GM19324 (cell line): ENCODE results near the gene OS9.
"Not testable (repeated sequence)": the region's sequence is repeated elsewhere in the genome, so short reads cannot be mapped to it uniquely, and the experiment has no call there.

ENCODE experiments used
- ATAC-seq: cut with Tn5 transposase; IDR thresholded peaks from one replicate; pipeline ENCODE4 v1.9.1; 2021; ENCODE audit warnings: mild to moderate bottlenecking, moderate library complexity; ENCODE audit not compliant: unreplicated experiment, low FRiP score

The OS9 gene, protein sequence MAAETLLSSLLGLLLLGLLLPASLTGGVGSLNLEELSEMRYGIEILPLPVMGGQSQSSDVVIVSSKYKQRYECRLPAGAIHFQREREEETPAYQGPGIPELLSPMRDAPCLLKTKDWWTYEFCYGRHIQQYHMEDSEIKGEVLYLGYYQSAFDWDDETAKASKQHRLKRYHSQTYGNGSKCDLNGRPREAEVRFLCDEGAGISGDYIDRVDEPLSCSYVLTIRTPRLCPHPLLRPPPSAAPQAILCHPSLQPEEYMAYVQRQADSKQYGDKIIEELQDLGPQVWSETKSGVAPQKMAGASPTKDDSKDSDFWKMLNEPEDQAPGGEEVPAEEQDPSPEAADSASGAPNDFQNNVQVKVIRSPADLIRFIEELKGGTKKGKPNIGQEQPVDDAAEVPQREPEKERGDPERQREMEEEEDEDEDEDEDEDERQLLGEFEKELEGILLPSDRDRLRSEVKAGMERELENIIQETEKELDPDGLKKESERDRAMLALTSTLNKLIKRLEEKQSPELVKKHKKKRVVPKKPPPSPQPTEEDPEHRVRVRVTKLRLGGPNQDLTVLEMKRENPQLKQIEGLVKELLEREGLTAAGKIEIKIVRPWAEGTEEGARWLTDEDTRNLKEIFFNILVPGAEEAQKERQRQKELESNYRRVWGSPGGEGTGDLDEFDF

DNA sequence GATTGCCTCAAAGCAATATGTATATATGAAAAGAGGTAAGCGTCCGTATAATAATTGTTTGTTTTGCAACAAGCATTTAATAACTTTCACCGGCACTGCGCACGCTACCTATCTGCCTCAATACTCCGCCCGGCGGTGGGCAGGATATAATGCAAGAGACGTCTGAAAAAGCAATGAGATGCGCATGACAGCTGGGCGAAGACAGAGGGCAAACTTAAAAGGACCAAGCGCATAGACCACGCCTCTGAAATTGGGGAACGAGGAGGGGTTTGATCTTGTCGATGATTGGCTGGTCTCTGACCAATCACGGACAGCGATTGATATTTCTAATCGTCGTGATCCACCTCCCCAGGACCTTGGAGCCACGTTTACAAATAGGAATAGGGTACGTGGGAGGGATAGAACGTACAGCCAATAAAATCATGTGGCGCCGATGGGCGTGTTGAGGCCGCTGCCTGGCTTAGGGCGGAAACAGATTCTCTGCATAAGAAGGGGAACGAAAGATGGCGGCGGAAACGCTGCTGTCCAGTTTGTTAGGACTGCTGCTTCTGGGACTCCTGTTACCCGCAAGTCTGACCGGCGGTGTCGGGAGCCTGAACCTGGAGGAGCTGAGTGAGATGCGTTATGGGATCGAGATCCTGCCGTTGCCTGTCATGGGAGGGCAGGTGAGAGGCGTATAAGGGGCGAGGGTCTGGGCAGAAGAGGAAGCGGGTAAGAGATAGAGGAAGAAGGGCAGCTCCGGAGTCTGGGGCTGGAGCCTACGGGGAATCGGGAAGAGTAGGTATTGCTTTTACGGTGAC is at the start of gene OS9:
Gene OS9 (plus strand): TSS at position 474 of the 800 bp plus-strand sequence. CDS start 30 bp downstream, at position 504.
- ATAC-seq = peak; percentile 97

- not testable (repeated sequence) for ATAC-seq
Observed at GRCh38 chr12:57645990-57646658, 47.8 kb upstream of the OS9 start.

DNA sequence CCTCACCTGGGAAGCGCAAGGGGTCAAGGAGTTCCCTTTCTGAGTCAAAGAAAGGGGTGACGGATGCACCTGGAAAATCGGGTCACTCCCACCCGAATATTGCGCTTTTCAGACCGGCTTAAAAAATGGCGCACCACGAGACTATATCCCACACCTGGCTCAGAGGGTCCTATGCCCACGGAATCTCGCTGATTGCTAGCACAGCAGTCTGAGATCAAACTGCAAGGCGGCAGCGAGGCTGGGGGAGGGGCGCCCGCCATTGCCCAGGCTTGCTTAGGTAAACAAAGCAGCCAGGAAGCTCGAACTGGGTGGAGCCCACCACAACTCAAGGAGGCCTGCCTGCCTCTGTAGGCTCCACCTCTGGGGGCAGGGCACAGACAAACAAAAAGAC is 47.3 kb upstream of the OS9 start:
- not testable (repeated sequence) for ATAC-seq

DNA sequence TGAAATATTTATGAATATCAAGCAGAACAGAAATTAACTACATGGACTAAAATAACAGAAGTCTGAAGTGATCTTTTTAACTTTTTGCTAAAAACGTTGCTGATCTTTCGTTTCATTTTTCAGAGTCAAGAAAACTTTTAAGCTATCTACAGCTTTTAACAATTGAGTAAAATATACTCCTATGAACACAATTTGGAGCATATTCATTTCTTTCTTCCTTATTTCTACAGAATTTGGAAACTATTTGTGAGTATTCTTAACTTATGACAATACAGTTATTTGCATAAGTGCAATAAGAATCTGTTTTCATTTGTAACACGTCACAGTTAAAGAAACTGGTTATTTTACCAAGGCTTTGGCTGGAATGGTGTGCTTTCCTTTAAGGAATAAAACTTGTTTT is 39.9 kb upstream of the OS9 start:
- no peak for ATAC-seq

DNA sequence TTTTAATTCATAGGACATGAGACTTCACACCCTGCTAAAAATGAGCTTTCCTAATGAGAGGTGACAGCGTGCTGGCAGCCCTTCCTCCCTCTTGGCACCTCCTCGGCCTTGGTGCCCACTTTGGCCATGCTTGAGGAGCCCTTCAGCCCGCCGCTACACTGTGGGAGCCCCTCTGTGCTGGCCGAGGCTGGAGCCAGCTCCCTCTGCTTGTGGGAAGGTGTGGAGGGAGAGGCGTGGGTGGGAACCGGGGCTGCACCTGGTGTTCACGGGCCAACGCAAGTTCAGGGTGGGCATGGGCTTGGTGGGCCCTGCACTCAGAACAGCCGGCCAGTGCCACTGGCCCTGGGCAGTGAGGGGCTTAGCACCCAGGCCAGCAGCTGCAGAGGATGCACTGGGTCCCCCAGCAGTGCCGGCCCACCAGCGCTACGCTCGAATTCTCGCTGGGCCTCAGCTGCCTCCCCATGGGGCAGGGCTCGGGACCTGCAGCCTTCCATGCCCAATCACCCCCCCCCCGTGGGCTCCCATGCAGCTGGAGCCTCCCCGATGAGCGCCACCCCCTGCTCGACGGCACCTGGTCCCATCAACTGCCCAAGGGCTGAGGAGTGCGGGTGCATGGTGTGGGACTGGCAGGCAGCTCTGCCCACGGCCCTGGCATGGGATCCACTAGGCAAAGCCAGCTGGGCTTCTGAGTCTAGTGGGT is 38.2 kb upstream of the OS9 start:
- ATAC-seq = no peak

GRCh38 chr12:57656408-57656807 is 37.5 kb upstream of the OS9 start:
- ATAC-seq = not testable (repeated sequence)

- no peak for ATAC-seq
Observed at GRCh38 chr12:57657744-57658143, 36.2 kb upstream of the OS9 start.

DNA sequence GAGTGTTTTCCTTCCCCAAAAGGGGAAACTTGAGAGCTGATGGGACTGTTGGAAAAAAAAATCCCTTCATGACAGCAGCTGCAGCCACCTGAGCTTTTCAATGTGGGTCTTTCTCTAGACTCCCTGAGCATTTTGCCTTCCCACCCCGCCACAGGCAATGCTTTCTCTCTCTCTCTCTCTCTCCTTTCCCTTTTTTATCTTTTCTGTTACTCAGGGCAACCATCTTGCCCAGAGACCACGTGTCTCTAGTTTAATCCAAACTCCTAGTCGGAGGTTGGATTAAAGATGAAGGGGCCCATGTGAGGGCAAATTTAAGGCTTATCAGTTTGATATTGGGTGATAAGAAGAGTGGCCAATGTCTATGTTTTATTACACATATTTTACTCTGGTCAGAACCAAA is 35.0 kb upstream of the OS9 start:
- no peak for ATAC-seq

GRCh38 chr12:57661376-57661775 is 32.6 kb upstream of the OS9 start:
- no peak for ATAC-seq

- not testable (repeated sequence) for ATAC-seq
Observed at GRCh38 chr12:57665066-57665820, 28.7 kb upstream of the OS9 start.

GRCh38 chr12:57666897-57667296 is 27.0 kb upstream of the OS9 start:
- ATAC-seq = no peak

DNA sequence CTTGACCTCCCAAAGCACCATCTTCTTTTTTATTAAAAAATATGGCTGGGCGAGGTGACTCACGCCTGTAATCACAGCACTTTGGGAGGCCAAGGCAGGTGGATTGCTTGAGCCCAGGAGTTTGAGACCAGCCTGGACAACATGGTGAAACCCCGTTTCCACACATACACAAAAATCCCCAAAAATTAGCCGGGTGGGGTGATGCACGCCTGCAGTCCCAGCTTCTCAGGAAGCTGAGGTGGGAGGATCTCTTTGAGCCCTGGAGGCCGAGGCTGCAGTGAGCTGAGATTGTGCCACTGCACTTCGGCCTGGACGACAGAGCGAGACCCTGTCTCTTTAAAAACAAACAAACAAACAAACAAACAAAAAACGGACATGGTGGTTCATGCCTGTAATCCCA is 24.2 kb upstream of the OS9 start:
- not testable (repeated sequence) for ATAC-seq

DNA sequence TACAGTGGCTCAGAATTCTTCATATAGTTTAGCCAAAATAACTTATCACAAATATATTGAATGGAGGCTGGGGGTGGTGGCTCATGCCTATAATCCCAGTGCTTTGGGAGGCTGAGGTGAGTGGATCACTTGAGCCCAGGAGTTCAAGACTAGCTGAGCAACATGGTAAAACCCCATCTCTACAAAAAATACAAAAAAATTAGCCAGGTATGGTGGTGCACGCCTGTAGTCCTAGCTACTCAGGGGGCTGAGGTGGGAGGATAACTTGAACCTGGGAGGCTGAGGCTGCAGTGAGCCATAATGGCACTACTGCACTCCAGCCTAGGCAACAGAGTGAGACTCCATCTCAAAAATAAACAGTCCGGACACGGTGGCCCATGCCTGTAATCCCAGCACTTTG is 22.1 kb upstream of the OS9 start:
- not testable (repeated sequence) for ATAC-seq

DNA sequence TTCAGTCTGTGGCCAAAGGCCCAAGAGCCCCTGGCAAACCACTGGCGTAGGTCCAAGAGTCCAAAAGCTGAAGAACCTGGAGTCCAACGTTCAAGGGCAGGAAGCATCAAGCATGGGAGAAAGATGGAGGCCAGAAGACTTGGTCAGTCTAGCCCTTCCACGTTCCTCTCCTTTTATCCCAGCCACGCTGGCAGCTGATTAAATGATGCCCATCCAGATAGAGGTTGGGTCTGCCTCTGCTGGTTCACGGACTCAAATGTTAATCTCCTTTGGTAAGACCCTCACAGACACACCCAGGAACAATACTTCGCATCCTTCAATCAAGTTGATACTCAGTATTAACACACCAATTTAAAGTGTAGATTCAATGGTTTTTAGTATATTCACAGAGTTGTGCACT is 21.1 kb upstream of the OS9 start:
- no peak for ATAC-seq

DNA sequence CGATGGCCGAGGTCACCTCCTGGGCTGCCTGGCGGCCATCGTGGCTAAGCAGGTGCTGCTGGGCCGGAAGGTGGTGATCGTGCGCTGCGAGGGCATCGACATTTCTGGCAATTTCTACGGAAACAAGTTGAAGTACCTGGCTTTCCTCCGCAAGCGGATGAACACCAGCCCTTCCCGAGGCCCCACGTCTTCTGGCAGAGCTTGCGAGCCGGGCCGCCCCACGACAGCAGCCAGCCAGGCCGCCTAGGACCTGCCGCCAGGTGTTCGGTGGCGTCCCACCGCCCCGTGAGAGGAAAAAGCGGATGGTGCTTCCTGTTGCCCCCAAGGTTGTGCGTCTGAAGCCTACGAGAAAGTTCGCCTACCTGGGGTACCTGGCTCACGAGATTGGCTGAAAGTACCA is 19.2 kb upstream of the OS9 start:
- ATAC-seq = no peak

DNA sequence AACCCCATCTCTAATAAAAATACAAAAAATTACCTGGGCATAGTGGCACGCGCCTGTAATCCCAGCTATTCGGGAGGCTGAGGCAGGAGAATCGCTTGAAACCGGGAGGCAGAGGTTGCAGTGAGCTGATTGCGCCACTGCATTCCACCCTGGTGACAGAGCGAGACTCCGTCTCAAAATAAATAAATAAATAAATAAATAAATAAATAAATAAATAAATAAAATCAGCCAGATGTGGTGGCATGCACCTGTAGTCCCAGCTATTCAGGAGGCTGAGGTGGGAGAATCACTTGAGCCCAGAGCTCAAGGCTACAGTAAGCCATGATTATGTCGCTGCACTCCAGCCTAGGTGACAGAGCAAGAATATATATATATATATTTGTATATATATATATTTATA is 16.0 kb upstream of the OS9 start:
- ATAC-seq = not testable (repeated sequence)

DNA sequence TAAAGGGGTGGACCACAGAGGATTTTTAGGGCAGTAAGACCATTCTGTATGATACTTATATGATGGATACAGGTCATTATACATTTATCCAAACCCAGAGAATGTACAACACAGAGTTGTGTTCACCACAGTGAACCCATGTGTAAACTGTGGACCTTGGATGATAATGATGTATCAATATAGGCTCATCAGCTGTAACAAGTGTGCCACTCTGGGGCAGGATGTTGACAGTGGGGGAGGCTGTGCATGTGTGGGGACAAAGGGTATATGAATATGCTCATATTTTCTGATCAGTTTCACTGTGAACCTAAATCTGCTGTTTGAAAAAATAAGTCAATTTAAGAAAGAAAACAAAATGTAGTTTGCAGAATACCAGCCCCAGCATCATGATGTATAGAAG is 14.2 kb upstream of the OS9 start:
- no peak for ATAC-seq

GRCh38 chr12:57687862-57688261 is 6.1 kb upstream of the OS9 start:
- no peak for ATAC-seq

DNA sequence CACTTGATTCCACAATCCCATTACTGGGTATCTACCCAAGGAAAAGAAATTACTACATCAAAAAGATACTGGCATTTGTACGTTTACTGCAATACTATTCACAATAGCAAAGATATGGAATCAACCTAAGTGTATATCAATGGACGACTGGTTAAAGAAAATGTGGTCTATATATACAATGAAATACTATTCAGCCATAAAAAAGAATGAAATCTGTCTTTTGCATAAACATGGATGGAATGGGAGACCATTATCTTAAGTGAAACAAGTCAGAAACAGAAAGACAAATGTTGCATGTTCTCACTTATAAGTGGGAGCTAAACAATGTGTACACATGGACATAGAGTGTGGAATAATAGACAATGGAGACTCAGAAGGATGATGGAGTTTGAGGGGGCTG is 5.0 kb upstream of the OS9 start:
- ATAC-seq = no peak
